Measurements from ENCODE around the gene SEPSECS.

DNA sequence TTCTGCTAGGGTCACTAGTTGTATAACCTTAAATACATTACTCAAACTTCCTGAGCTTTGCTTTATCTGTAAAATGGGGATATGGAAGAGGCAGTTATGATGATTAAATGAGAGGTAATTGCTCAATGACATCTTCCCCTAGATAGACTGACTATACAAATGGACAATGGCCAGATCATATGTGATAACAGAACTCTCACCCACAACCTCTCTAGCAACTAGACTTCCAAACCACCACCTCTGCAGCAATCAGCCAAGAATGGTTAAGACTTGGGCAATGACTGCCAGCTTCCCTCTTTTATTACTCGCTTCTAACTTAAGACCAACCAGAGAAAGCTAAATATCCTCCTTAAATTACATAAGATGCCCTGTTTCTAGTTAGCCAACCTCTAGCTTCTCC lies 2.9 kb upstream of the SEPSECS start:
- TF ChIP-seq MXI1 (IDR thresholded peaks at IDR 0.05; ENCODE audit: borderline replicate concordance, low read depth, low read length), result no peak
- no peak for TF ChIP-seq SIN3B (IDR thresholded peaks at IDR 0.05; ENCODE audit: low read length)
- TF ChIP-seq ARID2 (CRISPR knock-in tag; IDR thresholded peaks at IDR 0.05; ENCODE audit: borderline replicate concordance), result no peak
- no peak for TF ChIP-seq ZBTB10 (CRISPR knock-in tag; IDR thresholded peaks at IDR 0.05; ENCODE audit: borderline replicate concordance)
- TF ChIP-seq, protein P1, sequence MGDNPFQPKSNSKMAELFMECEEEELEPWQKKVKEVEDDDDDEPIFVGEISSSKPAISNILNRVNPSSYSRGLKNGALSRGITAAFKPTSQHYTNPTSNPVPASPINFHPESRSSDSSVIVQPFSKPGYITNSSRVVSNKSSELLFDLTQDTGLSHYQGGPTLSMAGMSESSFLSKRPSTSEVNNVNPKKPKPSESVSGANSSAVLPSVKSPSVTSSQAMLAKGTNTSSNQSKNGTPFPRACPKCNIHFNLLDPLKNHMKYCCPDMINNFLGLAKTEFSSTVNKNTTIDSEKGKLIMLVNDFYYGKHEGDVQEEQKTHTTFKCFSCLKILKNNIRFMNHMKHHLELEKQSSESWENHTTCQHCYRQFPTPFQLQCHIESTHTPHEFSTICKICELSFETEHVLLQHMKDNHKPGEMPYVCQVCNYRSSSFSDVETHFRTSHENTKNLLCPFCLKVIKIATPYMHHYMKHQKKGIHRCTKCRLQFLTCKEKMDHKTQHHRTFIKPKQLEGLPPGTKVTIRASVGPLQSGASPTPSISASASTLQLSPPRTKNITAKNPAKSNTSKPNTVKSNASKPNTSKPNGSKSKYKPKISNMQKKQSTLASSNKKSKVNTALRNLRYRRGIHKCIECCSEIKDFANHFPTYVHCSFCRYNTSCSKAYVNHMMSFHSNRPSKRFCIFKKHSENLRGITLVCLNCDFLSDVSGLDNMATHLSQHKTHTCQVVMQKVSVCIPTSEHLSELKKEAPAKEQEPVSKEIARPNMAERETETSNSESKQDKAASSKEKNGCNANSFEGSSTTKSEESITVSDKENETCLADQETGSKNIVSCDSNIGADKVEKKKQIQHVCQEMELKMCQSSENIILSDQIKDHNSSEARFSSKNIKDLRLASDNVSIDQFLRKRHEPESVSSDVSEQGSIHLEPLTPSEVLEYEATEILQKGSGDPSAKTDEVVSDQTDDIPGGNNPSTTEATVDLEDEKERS (CRISPR knock-in tag; IDR thresholded peaks at IDR 0.05), result no peak
- TF ChIP-seq POLR2AphosphoS5 (IDR thresholded peaks at IDR 0.05; ENCODE audit: low read depth, low read length), result no peak
